ENCODE measurements around the gene DYNC1LI1.

The DYNC1LI1 gene

GRCh38 chr3:32568953-32569352 is 1.7 kb downstream of the DYNC1LI1 start:
- peaks cover 22% of the 10 kb centered on the region for H3K4me1 Mint-ChIP-seq
- H3K27ac Mint-ChIP-seq = no peak overlapping the region
- H3K27me3 Mint-ChIP-seq = no peaks in the 10 kb centered on the region
- H3K9me3 Mint-ChIP-seq = no peaks in the 10 kb centered on the region
- ATAC-seq = no peak
- H3K36me3 Mint-ChIP-seq = peaks cover 5% of the 10 kb centered on the region
- H3K4me3 Mint-ChIP-seq = no peak overlapping the region

GRCh38 chr3:32564195-32564594 is 6.5 kb downstream of the DYNC1LI1 start:
- Mint-ChIP-seq H3K4me1 (peaks cover 23% of the 10 kb centered on the region), H3K27ac (no peak overlapping the region), H3K36me3 (peaks cover 12% of the 10 kb centered on the region), H3K27me3 (no peaks in the 10 kb centered on the region), H3K9me3 (no peaks in the 10 kb centered on the region), H3K4me3 (no peak overlapping the region)
- no peak for ATAC-seq

- Mint-ChIP-seq H3K27ac (no peak overlapping the region), H3K4me3 (no peak overlapping the region), H3K9me3 (no peaks in the 10 kb centered on the region), H3K36me3 (peaks cover 12% of the 10 kb centered on the region), H3K4me1 (peaks cover 14% of the 10 kb centered on the region), H3K27me3 (no peaks in the 10 kb centered on the region)
- ATAC-seq = no peak
These were observed 8.0 kb downstream of the DYNC1LI1 start for GRCh38 chr3:32562640-32563039.

GRCh38 chr3:32557640-32558352 is 12.9 kb downstream of the DYNC1LI1 start:
- Mint-ChIP-seq H3K27me3 (no peaks in the 10 kb centered on the region), H3K4me1 (peaks cover 35% of the 10 kb centered on the region), H3K9me3 (no peaks in the 10 kb centered on the region), H3K27ac (no peak overlapping the region), H3K36me3 (peaks cover 13% of the 10 kb centered on the region), H3K4me3 (no peak overlapping the region)
- no peak for ATAC-seq

GRCh38 chr3:32556332-32556731 is 14.3 kb downstream of the DYNC1LI1 start:
- peaks cover 10% of the 10 kb centered on the region for H3K36me3 Mint-ChIP-seq
- H3K4me3 Mint-ChIP-seq = no peak overlapping the region
- H3K4me1 Mint-ChIP-seq = peaks cover 46% of the 10 kb centered on the region
- H3K27me3 Mint-ChIP-seq = no peaks in the 10 kb centered on the region
- no peak overlapping the region for H3K27ac Mint-ChIP-seq
- no peak for ATAC-seq
- no peaks in the 10 kb centered on the region for H3K9me3 Mint-ChIP-seq

- no peak overlapping the region for H3K27ac Mint-ChIP-seq
- no peaks in the 10 kb centered on the region for H3K9me3 Mint-ChIP-seq
- H3K4me1 Mint-ChIP-seq = peaks cover 51% of the 10 kb centered on the region
- ATAC-seq = no peak
- no peak overlapping the region for H3K4me3 Mint-ChIP-seq
- peaks cover 10% of the 10 kb centered on the region for H3K36me3 Mint-ChIP-seq
- H3K27me3 Mint-ChIP-seq = no peaks in the 10 kb centered on the region
These were observed 16.7 kb downstream of the DYNC1LI1 start for GRCh38 chr3:32553973-32554372.

GRCh38 chr3:32553459-32553858 is 17.2 kb downstream of the DYNC1LI1 start:
- Mint-ChIP-seq H3K4me1 (peaks cover 51% of the 10 kb centered on the region), H3K4me3 (no peak overlapping the region), H3K27ac (no peak overlapping the region), H3K27me3 (no peaks in the 10 kb centered on the region), H3K36me3 (peaks cover 10% of the 10 kb centered on the region), H3K9me3 (no peaks in the 10 kb centered on the region)
- ATAC-seq = peak; percentile 72

- Mint-ChIP-seq H3K9me3 (no peaks in the 10 kb centered on the region), H3K4me3 (no peak overlapping the region), H3K27ac (peak overlapping the region; percentile 3), H3K36me3 (peaks cover 10% of the 10 kb centered on the region), H3K27me3 (no peaks in the 10 kb centered on the region), H3K4me1 (peaks cover 50% of the 10 kb centered on the region)
- no peak for ATAC-seq
These were observed 18.6 kb downstream of the DYNC1LI1 start for GRCh38 chr3:32552013-32552412.

- no peaks in the 10 kb centered on the region for H3K9me3 Mint-ChIP-seq
- H3K36me3 Mint-ChIP-seq = peaks cover 13% of the 10 kb centered on the region
- H3K27ac Mint-ChIP-seq = peak overlapping the region; percentile 3
- H3K4me3 Mint-ChIP-seq = no peak overlapping the region
- peaks cover 45% of the 10 kb centered on the region for H3K4me1 Mint-ChIP-seq
- no peaks in the 10 kb centered on the region for H3K27me3 Mint-ChIP-seq
- ATAC-seq = peak; percentile 39
These were observed 19.2 kb downstream of the DYNC1LI1 start for GRCh38 chr3:32551496-32551895.

- Mint-ChIP-seq H3K4me1 (peaks cover 41% of the 10 kb centered on the region), H3K4me3 (no peak overlapping the region), H3K27me3 (no peaks in the 10 kb centered on the region), H3K36me3 (peaks cover 13% of the 10 kb centered on the region), H3K9me3 (no peaks in the 10 kb centered on the region), H3K27ac (peak overlapping the region; percentile 3)
- ATAC-seq = peak; percentile 50
These were observed 19.6 kb downstream of the DYNC1LI1 start for GRCh38 chr3:32551087-32551486.

GRCh38 chr3:32545305-32545704 is 25.4 kb downstream of the DYNC1LI1 start:
- Mint-ChIP-seq H3K9me3 (no peaks in the 10 kb centered on the region), H3K4me3 (no peak overlapping the region), H3K4me1 (peaks cover 6% of the 10 kb centered on the region), H3K27me3 (no peaks in the 10 kb centered on the region), H3K36me3 (peaks cover 11% of the 10 kb centered on the region), H3K27ac (no peak overlapping the region)
- ATAC-seq = no peak

- no peak overlapping the region for H3K4me3 Mint-ChIP-seq
- peaks cover 11% of the 10 kb centered on the region for H3K36me3 Mint-ChIP-seq
- no peak for ATAC-seq
- no peaks in the 10 kb centered on the region for H3K27me3 Mint-ChIP-seq
- H3K9me3 Mint-ChIP-seq = no peaks in the 10 kb centered on the region
- peaks cover 6% of the 10 kb centered on the region for H3K4me1 Mint-ChIP-seq
- no peak overlapping the region for H3K27ac Mint-ChIP-seq
These were observed 25.8 kb downstream of the DYNC1LI1 start for GRCh38 chr3:32544894-32545293.

- no peak overlapping the region for H3K27ac Mint-ChIP-seq
- ATAC-seq = no peak
- H3K4me3 Mint-ChIP-seq = no peak overlapping the region
These were observed 27.9 kb downstream of the DYNC1LI1 start for GRCh38 chr3:32542807-32543206.

GRCh38 chr3:32540899-32541298 is 29.8 kb downstream of the DYNC1LI1 start:
- H3K27ac Mint-ChIP-seq = no peak overlapping the region
- no peak for ATAC-seq
- H3K9me3 Mint-ChIP-seq = no peaks in the 10 kb centered on the region
- peaks cover 13% of the 10 kb centered on the region for H3K36me3 Mint-ChIP-seq
- peaks cover 4% of the 10 kb centered on the region for H3K4me1 Mint-ChIP-seq
- no peaks in the 10 kb centered on the region for H3K27me3 Mint-ChIP-seq
- H3K4me3 Mint-ChIP-seq = no peak overlapping the region

More at GRCh38 chr3:32542807-32543206, 27.9 kb downstream of the DYNC1LI1 start:
- H3K9me3 Mint-ChIP-seq = no peaks in the 10 kb centered on the region
- H3K4me1 Mint-ChIP-seq = peaks cover 6% of the 10 kb centered on the region
- peaks cover 11% of the 10 kb centered on the region for H3K36me3 Mint-ChIP-seq
- H3K27me3 Mint-ChIP-seq = no peaks in the 10 kb centered on the region

GRCh38 chr3:32532434-32532833 is 38.2 kb downstream of the DYNC1LI1 start:
- Mint-ChIP-seq H3K36me3 (peaks cover 37% of the 10 kb centered on the region), H3K4me1 (peaks cover 8% of the 10 kb centered on the region), H3K9me3 (no peaks in the 10 kb centered on the region), H3K27ac (no peak overlapping the region), H3K4me3 (no peak overlapping the region), H3K27me3 (no peaks in the 10 kb centered on the region)
- ATAC-seq = no peak

GRCh38 chr3:32531010-32531647 is 39.5 kb downstream of the DYNC1LI1 start:
- H3K36me3 Mint-ChIP-seq = peaks cover 35% of the 10 kb centered on the region
- no peaks in the 10 kb centered on the region for H3K9me3 Mint-ChIP-seq
- peaks cover 8% of the 10 kb centered on the region for H3K4me1 Mint-ChIP-seq
- H3K27me3 Mint-ChIP-seq = no peaks in the 10 kb centered on the region
- H3K27ac Mint-ChIP-seq = peak overlapping the region; percentile 20
- H3K4me3 Mint-ChIP-seq = no peak overlapping the region
- peak; percentile 67 for ATAC-seq

All from stimulated activated memory B cell treated with anti-CD40 and anti-IgM and Interleukin-4, amounts not matched to agents 10 μg/mL and 1 μg/mL and 100 μg/mL, for 72 hours (primary cell).